AG04450 (cell line): Measurements from ENCODE around the gene SAT1. TPM values are rescaled to one million over a fixed set of nuclear protein-coding genes. Genes with fewer than 3 reads are reported as not detected.

Experiments
- CTCF ChIA-PET: fragments of 300-600, 350-600 bp; formaldehyde crosslinking; extraction: SDS; loops from one replicate; lab custom pipeline; 2022; ENCODE audit warnings: antibody characterized with exemption, inconsistent platforms; lab: Charles Lee
- POLR2A ChIA-PET: fragments of 350-600 bp; formaldehyde crosslinking; extraction: SDS; loops from one replicate; lab custom pipeline; 2021; ENCODE audit warnings: antibody characterized with exemption, inconsistent platforms; lab: Yijun Ruan, JAX
- DNase-seq: peaks from one replicate; pipeline ENCODE4 v3.0.0-alpha.2; 2011; ENCODE audit warnings: low read depth, low spot score
- H3K27ac ChIP-seq: one replicate; pipeline ENCODE4 v1.5.1; 2012; ENCODE audit warnings: low read depth, low read length, control low read depth
- H3K27me3 ChIP-seq: one replicate; pipeline ENCODE4 v1.6.0; 2012; ENCODE audit warnings: low read length; ENCODE audit not compliant: control insufficient read depth, insufficient read depth
- H3K4me3 ChIP-seq: 2 replicates; pipeline ENCODE4 v1.5.1; 2011; ENCODE audit warnings: mild to moderate bottlenecking, low read depth, low read length, control low read depth
- H3K9me3 ChIP-seq: 2 replicates; pipeline ENCODE4 v1.5.1; 2012; ENCODE audit warnings: low read length; ENCODE audit not compliant: control insufficient read depth, insufficient read depth
- CTCF ChIP-seq: IDR thresholded peaks from 2 replicates; pipeline ENCODE4 v1.5.1; 2011; ENCODE audit warnings: low read depth, low read length, control low read depth, inconsistent platforms
- polyA plus RNA-seq: library from polyadenylated mRNA; depleted of rRNA; stranded (reverse); fragments of >200 nt; gene quantifications from 2 replicates; pipeline ENCODE4 v1.2.3, GENCODE V29; 2011

The SAT1 gene
- polyA plus RNA-seq, 1 experiment: 202 TPM

GRCh38 chrX:23752740-23753415 is 30.1 kb upstream of the SAT1 start:
- H3K27ac ChIP-seq: peak overlapping the region; percentile 39
- H3K27me3 ChIP-seq: no peaks in the 10 kb centered on the region
- H3K4me3 ChIP-seq: no peak overlapping the region
- CTCF ChIA-PET: interaction anchor here (3.4 kb wide), 1 partner anchor 149 kb away, joined by 23 read pairs; no protein-coding TSS in a partner anchor
- no peak for TF ChIP-seq CTCF
- POLR2A ChIA-PET: interaction anchor here (1.4 kb wide), 1 partner anchor 30 kb away, joined by 3 read pairs; the partner anchor contains the start of gene SAT1
- H3K9me3 ChIP-seq: no peaks in the 10 kb centered on the region
- DNase-seq: no peak

GRCh38 chrX:23754664-23755063 is 28.3 kb upstream of the SAT1 start:
- CTCF ChIA-PET: interaction anchor here (1.8 kb wide), 1 partner anchor 147 kb away, joined by 13 read pairs; no protein-coding TSS in a partner anchor
- H3K27me3 ChIP-seq: no peaks in the 10 kb centered on the region
- TF ChIP-seq CTCF: no peak

GRCh38 chrX:23756165-23756564 is 26.8 kb upstream of the SAT1 start:
- peak; percentile 56 for TF ChIP-seq CTCF
- no peaks in the 10 kb centered on the region for H3K9me3 ChIP-seq
- POLR2A ChIA-PET: no interaction called here
- H3K27me3 ChIP-seq: no peaks in the 10 kb centered on the region
- H3K27ac ChIP-seq: no peak overlapping the region
- CTCF ChIA-PET: interaction anchor here (1.8 to 2.2 kb wide), 2 partner anchors 146 kb away, joined by 13 to 36 read pairs; no protein-coding TSS in a partner anchor
- DNase-seq: no peak
- H3K4me3 ChIP-seq: no peak overlapping the region

More at GRCh38 chrX:23754664-23755063, 28.3 kb upstream of the SAT1 start:
- Histone ChIP-seq H3K9me3 (no peaks in the 10 kb centered on the region), H3K27ac (no peak overlapping the region), H3K4me3 (no peak overlapping the region)
- POLR2A ChIA-PET: no interaction called here
- no peak for DNase-seq

- DNase-seq: no peak
- POLR2A ChIA-PET: no interaction called here
- Histone ChIP-seq H3K9me3 (no peaks in the 10 kb centered on the region), H3K4me3 (no peak overlapping the region), H3K27ac (no peak overlapping the region), H3K27me3 (no peaks in the 10 kb centered on the region)
- CTCF ChIA-PET: interaction anchor here (1.0 to 1.1 kb wide), 2 partner anchors 22 to 142 kb away, joined by 4 to 6 read pairs; no protein-coding TSS in a partner anchor
- no peak for TF ChIP-seq CTCF
Observed at GRCh38 chrX:23759821-23760220, 23.2 kb upstream of the SAT1 start.
